IMR-90 (cell line): ENCODE data around the gene ZBTB25.

Experiments
- BHLHE40 ChIP-seq: fragments of 150-350 bp; IDR thresholded peaks from 2 replicates; pipeline ENCODE4 v1.6.1; 2016; ENCODE audit warnings: mild to moderate bottlenecking, low read depth, low read length
- TF ChIP-seq, protein P1 (sequence below): conservative IDR thresholded peaks from 2 replicates; pipeline ENCODE4 v1.5.1; 2012; ENCODE audit warnings: mild to moderate bottlenecking, low read depth, low read length, improper control_type of control experiment

DNA sequence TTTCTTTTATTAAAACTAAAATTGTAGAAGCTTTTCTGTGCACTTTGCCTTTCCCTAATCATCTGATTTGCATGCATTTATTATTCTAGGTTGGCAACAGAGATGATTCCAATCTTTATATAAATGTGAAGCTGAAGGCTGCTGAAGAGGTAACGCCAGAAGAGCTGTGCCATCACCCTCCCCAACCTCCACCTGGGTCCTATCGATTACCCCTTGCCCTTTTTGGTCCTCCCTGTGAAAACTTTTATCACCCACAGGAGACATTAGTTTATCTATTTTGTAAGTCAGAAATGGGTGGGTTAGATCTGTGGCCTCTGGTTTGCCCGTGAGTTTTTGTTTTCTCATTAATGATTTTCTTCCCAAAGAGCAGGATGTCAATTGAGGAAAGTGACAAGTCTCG lies 92.6 kb downstream of the ZBTB25 start:
- TF ChIP-seq, protein P1, sequence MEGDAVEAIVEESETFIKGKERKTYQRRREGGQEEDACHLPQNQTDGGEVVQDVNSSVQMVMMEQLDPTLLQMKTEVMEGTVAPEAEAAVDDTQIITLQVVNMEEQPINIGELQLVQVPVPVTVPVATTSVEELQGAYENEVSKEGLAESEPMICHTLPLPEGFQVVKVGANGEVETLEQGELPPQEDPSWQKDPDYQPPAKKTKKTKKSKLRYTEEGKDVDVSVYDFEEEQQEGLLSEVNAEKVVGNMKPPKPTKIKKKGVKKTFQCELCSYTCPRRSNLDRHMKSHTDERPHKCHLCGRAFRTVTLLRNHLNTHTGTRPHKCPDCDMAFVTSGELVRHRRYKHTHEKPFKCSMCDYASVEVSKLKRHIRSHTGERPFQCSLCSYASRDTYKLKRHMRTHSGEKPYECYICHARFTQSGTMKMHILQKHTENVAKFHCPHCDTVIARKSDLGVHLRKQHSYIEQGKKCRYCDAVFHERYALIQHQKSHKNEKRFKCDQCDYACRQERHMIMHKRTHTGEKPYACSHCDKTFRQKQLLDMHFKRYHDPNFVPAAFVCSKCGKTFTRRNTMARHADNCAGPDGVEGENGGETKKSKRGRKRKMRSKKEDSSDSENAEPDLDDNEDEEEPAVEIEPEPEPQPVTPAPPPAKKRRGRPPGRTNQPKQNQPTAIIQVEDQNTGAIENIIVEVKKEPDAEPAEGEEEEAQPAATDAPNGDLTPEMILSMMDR, result no peak
- no peak for TF ChIP-seq BHLHE40
